Adipose tissue (tissue), 3 donors: ENCODE data around the gene NUP133. TPM values are rescaled to one million over a fixed set of nuclear protein-coding genes. Genes with fewer than 3 reads are reported as not detected.
"Not testable (repeated sequence)": the region's sequence is repeated elsewhere in the genome, so short reads cannot be mapped to it uniquely, and the experiment has no call there.

ENCODE experiments used
- H3K27ac ChIP-seq: one replicate; pipeline ENCODE4 v1.5.1; 2013; ENCODE audit warnings: low read depth, low read length
- WGBS, 3 donors: extraction: QIAGEN DNeasy Blood & Tissue Kit; methylation state at CpG; one replicate each; pipeline ENCODE4 v1.1.7; 2013; 5-methylcytosine and 5-hydroxymethylcytosine counted together
- polyA plus RNA-seq, 3 donors: library from polyadenylated mRNA; stranded (reverse); fragments of 200-250 nt; gene quantifications; one replicate each; pipeline ENCODE4 v1.2.3, GENCODE V29; 2013
- donor health status: healthy with polysubstance abuse.
- donor health status: Bipolar disorder and iron deficiency.
- donor health status: healthy.

Gene NUP133
- polyA plus RNA-seq, 3 donors = 7.2 to 11.7 (median 11.2) TPM

- WGBS, 3 donors = 4 to 10% (median 9%) methylated on average over 62 to 68 of the region's 68 CpGs
- no peak overlapping the region for H3K27ac ChIP-seq
These were observed 100.7 kb downstream of the NUP133 start for GRCh38 chr1:229407206-229408026.

GRCh38 chr1:229406798-229407197, 101.3 kb downstream of the NUP133 start:
- H3K27ac ChIP-seq = no peak overlapping the region
- 11 to 25% (median 13%) methylated on average over 10 of the region's 10 CpGs for WGBS, 3 donors

GRCh38 chr1:229403573-229403972, 104.6 kb downstream of the NUP133 start:
- 76 to 86% (median 82%) methylated on average over 8 of the region's 8 CpGs for WGBS, 3 donors
- no peak overlapping the region for H3K27ac ChIP-seq

GRCh38 chr1:229402993-229403392, 105.1 kb downstream of the NUP133 start:
- 71 to 73% (median 73%) methylated on average over 6 of the region's 6 CpGs for WGBS, 3 donors
- H3K27ac ChIP-seq = no peak overlapping the region

- WGBS, 3 donors = 54 to 82% (median 80%) methylated on average over 4 of the region's 4 CpGs
- not testable (repeated sequence) for H3K27ac ChIP-seq
These were observed 105.8 kb downstream of the NUP133 start for GRCh38 chr1:229402329-229402728.

GRCh38 chr1:229397762-229398161, 110.4 kb downstream of the NUP133 start:
- WGBS, 3 donors = 39 to 60% (median 44%) methylated on average over 5 of the region's 5 CpGs

GRCh38 chr1:229396585-229397206, 111.4 kb downstream of the NUP133 start:
- H3K27ac ChIP-seq = no peak overlapping the region
- WGBS, 3 donors = 30 to 49% (median 39%) methylated on average over 11 of the region's 11 CpGs

More at GRCh38 chr1:229397762-229398161, 110.4 kb downstream of the NUP133 start:
- H3K27ac ChIP-seq = no peak overlapping the region

GRCh38 chr1:229394517-229394916, 113.6 kb downstream of the NUP133 start:
- WGBS, 3 donors = 87 to 91% (median 88%) methylated on average over 5 of the region's 5 CpGs

GRCh38 chr1:229392936-229393335, 115.2 kb downstream of the NUP133 start:
- WGBS, 3 donors = 67 to 81% (median 79%) methylated on average over 4 of the region's 4 CpGs
- H3K27ac ChIP-seq = no peak overlapping the region

More at GRCh38 chr1:229394517-229394916, 113.6 kb downstream of the NUP133 start:
- not testable (repeated sequence) for H3K27ac ChIP-seq

Other genes starting within 250 kb of the NUP133 start
- 10 to 100 TPM; 21.8 to 32.5 (median 29.4) TPM for gene RAB4A, start 237.2 kb downstream of the NUP133 start, polyA plus RNA-seq
- gene CCSAP, start 165.3 kb downstream of the NUP133 start, polyA plus RNA-seq = 1 to 10 TPM in 1 of 3 donors, under 1 TPM in 2; 0.79 to 2.6 (median 0.98) TPM
- gene ACTA1, start 74.2 kb downstream of the NUP133 start, polyA plus RNA-seq = 10 to 100 TPM in 1 of 3 donors, 1 to 10 TPM in 2; 1.6 to 18.4 (median 4.9) TPM
- 1 to 10 TPM; 4.4 to 7.4 (median 6.8) TPM for gene ABCB10, start 50.4 kb upstream of the NUP133 start, polyA plus RNA-seq
- gene TAF5L, start 117.8 kb upstream of the NUP133 start, polyA plus RNA-seq = 10 to 100 TPM in 2 of 3 donors, 1 to 10 TPM in 1; 4.8 to 19.3 (median 11.2) TPM
- 1 to 10 TPM; 1.7 to 9.9 (median 2.6) TPM for gene URB2, start 117.9 kb upstream of the NUP133 start, polyA plus RNA-seq